IPS-20b (cell line): ENCODE results near the gene SMIM12.

Source experiments
- H3K27ac ChIP-seq: one replicate; pipeline ENCODE4 v1.5.1; 2013; ENCODE audit warnings: low read length
- H3K27me3 ChIP-seq: 2 replicates; pipeline ENCODE4 v1.6.1; 2013; ENCODE audit warnings: mild to moderate bottlenecking, low read length, inconsistent platforms; ENCODE audit not compliant: insufficient read depth
- H3K36me3 ChIP-seq: 2 replicates; pipeline ENCODE4 v1.6.1; 2013; ENCODE audit warnings: low read depth, mild to moderate bottlenecking, inconsistent platforms, low read length, moderate library complexity; ENCODE audit not compliant: insufficient read depth
- H3K4me1 ChIP-seq: 2 replicates; pipeline ENCODE4 v1.6.1; 2013; ENCODE audit warnings: mild to moderate bottlenecking, control low read depth, inconsistent platforms, low read length, moderate library complexity; ENCODE audit not compliant: insufficient read depth
- H3K4me3 ChIP-seq: 2 replicates; pipeline ENCODE4 v1.5.1; 2013; ENCODE audit warnings: mild to moderate bottlenecking, low read length, inconsistent platforms
- H3K9ac ChIP-seq: 2 replicates; pipeline ENCODE4 v1.6.1; 2013; ENCODE audit warnings: low read depth, mild to moderate bottlenecking, inconsistent platforms, low read length, moderate library complexity
- H3K9me3 ChIP-seq: 2 replicates; pipeline ENCODE4 v1.6.1; 2013; ENCODE audit warnings: mild to moderate bottlenecking, low read depth, low read length, inconsistent platforms; ENCODE audit not compliant: insufficient read depth

SMIM12 gene

DNA sequence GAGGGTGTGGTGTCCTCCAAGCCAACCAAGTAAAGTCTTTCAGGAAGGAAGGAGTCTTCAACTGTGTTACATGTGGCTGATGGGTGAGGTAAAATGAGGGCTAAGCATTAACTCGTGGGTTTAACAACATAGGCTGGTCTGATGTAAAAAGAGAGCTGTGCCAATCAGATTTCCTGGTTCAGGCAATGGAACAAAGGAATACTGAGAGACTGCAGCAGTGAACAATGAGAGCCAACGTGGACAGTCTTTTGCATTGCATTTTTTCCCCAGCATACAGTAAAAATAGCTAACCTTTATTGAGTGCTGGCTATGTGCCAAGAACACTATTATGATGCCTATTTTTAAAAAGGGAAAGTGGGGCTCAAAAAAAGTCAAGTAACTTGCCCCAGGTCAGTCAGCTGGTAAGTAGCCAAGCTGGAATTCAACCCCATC, 38.8 kb upstream of the SMIM12 start:
- Histone ChIP-seq H3K36me3 (no peaks in the 10 kb centered on the region), H3K9ac (no peak overlapping the region), H3K27ac (no peak overlapping the region), H3K4me1 (no peaks in the 10 kb centered on the region), H3K4me3 (no peak overlapping the region), H3K27me3 (no peaks in the 10 kb centered on the region; the same call in 1 of the 2 replicates), H3K9me3 (peaks cover 2% of the 10 kb centered on the region; the same call in 1 of the 2 replicates)

DNA sequence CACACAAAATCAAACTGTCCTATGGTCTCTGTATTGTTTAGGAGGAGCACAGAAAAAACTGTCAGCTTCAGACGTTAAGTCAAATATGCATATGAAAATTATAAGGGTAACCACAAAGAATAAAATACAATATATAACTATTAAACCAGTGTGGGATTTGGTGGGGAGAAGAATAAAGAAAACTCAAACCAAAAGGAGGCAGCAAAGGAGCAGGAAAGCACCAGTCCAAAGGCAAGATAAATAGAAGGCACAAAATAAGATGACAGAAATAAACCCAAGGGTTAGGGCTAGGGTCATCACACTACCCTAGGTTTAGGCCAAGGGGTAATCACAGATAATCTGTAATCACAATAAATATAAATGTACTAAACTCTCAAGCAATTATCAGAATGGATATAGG, 37.1 kb upstream of the SMIM12 start:
- Histone ChIP-seq H3K9ac (no peak overlapping the region), H3K4me1 (no peaks in the 10 kb centered on the region), H3K4me3 (no peak overlapping the region), H3K27ac (no peak overlapping the region), H3K36me3 (no peaks in the 10 kb centered on the region), H3K27me3 (no peaks in the 10 kb centered on the region; the same call in 1 of the 2 replicates), H3K9me3 (peaks cover 13% of the 10 kb centered on the region)

DNA sequence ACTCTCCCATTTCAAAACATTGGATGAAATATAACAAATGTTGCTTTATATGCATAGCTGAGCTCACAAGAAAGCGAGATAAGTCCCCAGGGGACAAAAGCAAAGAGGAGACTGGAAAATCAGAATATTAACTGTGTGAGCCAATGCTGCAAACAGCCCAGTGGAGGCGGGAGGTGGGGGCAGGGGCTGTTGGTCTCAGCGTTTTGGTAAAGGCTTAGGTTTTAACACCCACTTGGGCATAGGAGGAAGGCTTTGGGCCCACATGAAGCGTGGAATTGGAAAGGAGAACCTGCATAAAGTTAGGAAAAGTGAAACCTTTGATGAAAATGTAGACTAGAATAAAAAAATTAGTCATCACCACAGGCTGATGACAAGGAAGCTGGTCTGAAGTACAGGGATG, 30.2 kb upstream of the SMIM12 start:
- Histone ChIP-seq H3K4me1 (no peaks in the 10 kb centered on the region), H3K9ac (no peak overlapping the region), H3K4me3 (no peak overlapping the region), H3K9me3 (peaks cover 13% of the 10 kb centered on the region), H3K27ac (no peak overlapping the region), H3K27me3 (peaks cover 40% of the 10 kb centered on the region), H3K36me3 (no peaks in the 10 kb centered on the region)

DNA sequence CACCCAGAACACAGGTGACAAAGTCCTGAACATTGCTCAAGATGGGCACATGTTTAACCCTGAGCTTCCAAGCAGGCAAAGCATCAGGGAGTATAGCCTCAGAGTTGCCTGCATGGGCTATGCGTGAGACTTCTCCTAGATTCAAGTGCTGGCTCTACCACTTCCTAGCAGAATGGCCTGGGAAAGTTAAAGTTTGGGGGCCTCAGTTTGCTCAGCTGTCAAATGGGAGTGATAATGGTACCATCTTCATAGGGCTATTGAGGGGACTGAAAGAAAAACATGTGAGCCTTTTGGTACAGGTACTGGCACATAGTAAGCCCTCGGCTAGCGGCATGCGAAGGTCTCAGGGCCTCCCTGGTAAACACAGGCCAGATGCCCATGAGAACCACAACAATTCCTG, 28.0 kb upstream of the SMIM12 start:
- Histone ChIP-seq H3K27me3 (peaks cover 61% of the 10 kb centered on the region), H3K4me3 (no peak overlapping the region), H3K9me3 (peaks cover 6% of the 10 kb centered on the region), H3K36me3 (no peaks in the 10 kb centered on the region), H3K9ac (no peak overlapping the region), H3K4me1 (no peaks in the 10 kb centered on the region), H3K27ac (no peak overlapping the region)

DNA sequence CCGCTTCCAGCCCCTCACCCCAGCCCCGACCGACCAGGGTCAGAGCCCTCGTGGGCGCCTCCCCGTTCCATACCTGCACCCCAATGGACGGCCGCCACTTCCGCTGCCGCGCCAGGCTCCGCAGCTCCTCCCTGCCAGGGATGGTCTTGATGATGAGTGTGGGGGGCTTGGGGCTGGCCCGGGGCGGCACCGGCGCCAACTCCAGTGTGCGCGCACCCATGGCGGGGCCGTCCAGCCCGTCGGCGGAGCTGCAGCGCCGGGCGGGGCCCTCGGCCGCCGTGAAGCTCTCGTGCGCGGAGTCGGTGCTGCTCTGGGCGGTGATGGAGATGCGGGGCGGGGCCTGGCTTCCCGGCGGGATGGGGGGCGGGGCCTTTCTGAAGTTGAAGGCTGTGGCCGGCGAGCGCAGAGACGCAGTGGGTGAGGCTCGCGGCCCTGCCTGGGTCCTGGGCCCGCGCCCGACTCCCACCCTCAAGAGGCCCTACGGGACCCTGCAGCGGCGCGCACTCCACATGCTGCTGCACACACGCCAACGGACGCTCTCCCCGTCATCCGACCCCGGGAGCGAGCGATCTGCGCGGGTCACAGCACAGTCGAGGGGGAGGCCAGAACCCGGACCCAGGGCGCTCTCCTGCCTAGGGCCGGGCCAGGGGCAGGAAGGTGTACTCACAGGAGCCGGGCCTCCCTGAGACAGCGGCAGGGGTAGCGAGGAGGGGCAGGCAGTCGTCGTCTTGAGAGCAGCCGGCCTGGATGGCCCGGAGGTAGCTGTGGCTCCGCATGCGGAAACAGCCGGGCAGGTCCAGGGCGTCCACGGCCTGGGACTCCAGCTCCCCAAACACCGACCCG, 26.1 kb upstream of the SMIM12 start:
- Histone ChIP-seq H3K36me3 (no peaks in the 10 kb centered on the region), H3K4me3 (peak overlapping the region; percentile 86)

DNA sequence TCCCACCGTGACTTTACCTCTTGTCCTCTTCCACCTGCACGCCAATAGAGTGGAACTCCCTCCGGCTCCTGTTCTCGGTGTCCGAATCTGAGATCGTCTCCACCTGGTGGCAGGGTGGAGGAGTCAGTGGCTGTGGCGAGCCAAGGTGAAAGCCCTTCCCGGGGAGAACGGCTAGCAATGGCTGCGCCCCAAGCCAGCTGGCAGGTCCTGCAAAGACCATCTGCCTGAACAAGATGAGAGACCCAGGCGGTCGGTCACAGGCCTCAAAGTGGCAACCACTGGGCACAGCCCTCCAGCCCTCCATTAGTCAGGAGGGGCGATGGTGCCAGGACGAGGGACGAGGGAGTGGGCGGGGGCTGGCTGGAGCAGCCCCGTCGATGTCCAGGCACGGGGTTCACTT, 25.4 kb upstream of the SMIM12 start:
- Histone ChIP-seq H3K27me3 (peaks cover 63% of the 10 kb centered on the region), H3K9me3 (no peaks in the 10 kb centered on the region), H3K9ac (peak overlapping the region; percentile 56; the same call in 1 of the 2 replicates), H3K4me3 (peak overlapping the region; percentile 86), H3K4me1 (no peaks in the 10 kb centered on the region), H3K36me3 (no peaks in the 10 kb centered on the region), H3K27ac (no peak overlapping the region)

More for the DNA sequence above, 26.1 kb upstream of the SMIM12 start:
- H3K9ac ChIP-seq = peak overlapping the region; percentile 56; the same call in 1 of the 2 replicates
- peaks cover 63% of the 10 kb centered on the region for H3K27me3 ChIP-seq
- H3K4me1 ChIP-seq = no peaks in the 10 kb centered on the region
- H3K9me3 ChIP-seq = no peaks in the 10 kb centered on the region
- H3K27ac ChIP-seq = no peak overlapping the region

DNA sequence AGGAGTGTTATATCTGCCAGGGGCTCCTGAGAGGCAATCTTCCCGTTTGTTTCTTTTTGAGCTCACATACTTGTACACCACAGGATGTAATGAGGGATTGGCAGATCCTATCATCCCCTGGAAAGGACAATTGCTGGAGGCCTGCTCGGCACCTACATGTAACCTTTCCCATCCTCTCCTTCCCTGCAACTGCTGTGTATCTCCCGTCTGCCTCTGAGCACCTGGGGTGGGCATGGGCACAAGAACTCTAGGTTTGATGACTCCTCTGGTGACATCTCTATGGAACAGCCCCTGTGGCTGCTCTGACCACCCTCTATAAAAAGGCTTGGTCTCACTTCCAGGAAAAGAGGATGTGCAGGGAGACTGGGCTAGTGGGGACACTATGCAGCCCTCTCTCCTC, 25.0 kb upstream of the SMIM12 start:
- H3K36me3 ChIP-seq = no peaks in the 10 kb centered on the region
- H3K9ac ChIP-seq = no peak overlapping the region
- H3K27ac ChIP-seq = no peak overlapping the region
- no peaks in the 10 kb centered on the region for H3K4me1 ChIP-seq
- peaks cover 63% of the 10 kb centered on the region for H3K27me3 ChIP-seq
- H3K9me3 ChIP-seq = no peaks in the 10 kb centered on the region
- H3K4me3 ChIP-seq = peak overlapping the region; percentile 86; the same call in 1 of the 2 replicates

DNA sequence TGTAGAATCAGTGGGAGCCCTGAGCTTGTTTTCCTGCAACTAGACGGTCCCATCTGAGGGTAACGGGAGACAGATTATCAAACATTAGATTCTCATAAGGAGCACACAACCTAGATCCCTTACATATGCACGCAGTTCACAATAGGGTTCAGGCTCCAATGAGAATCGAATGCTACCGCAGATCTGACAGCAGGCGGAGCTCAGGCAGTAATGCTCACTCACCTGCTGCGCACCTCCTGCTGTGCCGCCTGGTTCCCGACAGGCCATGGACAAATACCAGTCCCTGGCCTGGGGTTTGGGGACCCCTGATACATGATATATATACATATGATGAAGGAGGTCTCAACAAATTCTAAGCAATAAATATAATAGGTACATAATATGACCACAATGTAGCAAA, 19.7 kb upstream of the SMIM12 start:
- H3K27me3 ChIP-seq = peaks cover 22% of the 10 kb centered on the region
- H3K9me3 ChIP-seq = no peaks in the 10 kb centered on the region
- peaks cover 2% of the 10 kb centered on the region; the same call in 1 of the 2 replicates for H3K4me1 ChIP-seq
- H3K36me3 ChIP-seq = no peaks in the 10 kb centered on the region
- H3K4me3 ChIP-seq = peak overlapping the region; percentile 45; the same call in 1 of the 2 replicates
- H3K9ac ChIP-seq = no peak overlapping the region
- H3K27ac ChIP-seq = no peak overlapping the region

DNA sequence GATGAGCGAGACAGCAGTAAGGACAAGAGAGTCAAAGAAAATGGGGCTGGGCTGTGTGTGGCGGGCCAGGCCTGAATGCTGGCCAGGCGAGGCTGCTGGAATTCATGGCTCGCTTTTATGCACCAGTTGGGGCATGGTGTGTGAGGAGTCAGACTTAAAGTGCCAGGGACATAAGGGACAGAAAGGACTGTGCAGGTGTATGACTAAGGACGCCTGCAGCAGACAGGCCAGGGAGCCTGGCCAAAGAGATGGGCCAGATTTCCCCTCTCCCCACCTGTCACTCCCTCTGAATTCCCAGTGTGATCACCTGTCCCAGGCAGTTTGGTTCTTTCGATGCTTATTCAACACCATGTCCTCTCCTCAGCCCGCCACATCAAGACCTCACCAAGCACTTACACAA, 16.9 kb upstream of the SMIM12 start:
- H3K9ac ChIP-seq = no peak overlapping the region
- peaks cover 4% of the 10 kb centered on the region; the same call in 1 of the 2 replicates for H3K27me3 ChIP-seq
- no peaks in the 10 kb centered on the region for H3K36me3 ChIP-seq
- H3K27ac ChIP-seq = no peak overlapping the region
- no peaks in the 10 kb centered on the region for H3K9me3 ChIP-seq
- H3K4me1 ChIP-seq = peaks cover 2% of the 10 kb centered on the region; the same call in 1 of the 2 replicates
- H3K4me3 ChIP-seq = no peak overlapping the region

DNA sequence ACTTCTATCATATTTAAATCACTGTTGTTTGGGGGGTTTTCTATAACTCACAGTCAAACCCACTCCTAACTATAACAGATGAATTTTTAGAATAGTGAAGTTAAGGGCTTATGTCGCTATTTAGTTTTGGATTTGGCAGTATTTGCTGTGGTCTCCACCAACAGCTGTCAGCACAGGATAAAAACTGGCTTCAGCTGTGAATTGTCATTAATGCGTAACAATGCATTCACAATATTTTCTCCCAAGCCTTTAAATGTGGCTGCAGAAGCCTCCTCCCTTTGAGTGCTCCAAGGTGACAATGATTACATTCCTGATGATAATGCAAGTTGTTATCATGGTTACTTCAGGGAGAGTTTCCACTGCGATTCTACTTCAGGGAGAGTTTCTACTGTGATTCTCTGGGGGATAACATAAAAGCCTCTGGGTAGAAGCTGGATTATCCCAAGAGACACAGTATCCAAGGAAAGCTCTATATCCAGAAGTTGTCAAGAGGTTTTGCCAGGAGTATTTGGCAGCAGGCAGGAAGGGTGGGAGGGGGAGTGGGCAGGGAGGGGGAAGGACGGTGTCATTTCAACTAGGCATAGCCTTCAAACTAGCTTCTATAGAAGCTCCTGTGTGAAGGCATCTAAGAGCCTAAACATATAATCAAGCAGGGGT, 14.9 kb upstream of the SMIM12 start:
- Histone ChIP-seq H3K27me3 (peaks cover 4% of the 10 kb centered on the region; the same call in 1 of the 2 replicates), H3K36me3 (no peaks in the 10 kb centered on the region), H3K9me3 (no peaks in the 10 kb centered on the region), H3K4me3 (no peak overlapping the region), H3K9ac (no peak overlapping the region), H3K4me1 (peaks cover 2% of the 10 kb centered on the region; the same call in 1 of the 2 replicates), H3K27ac (no peak overlapping the region)

DNA sequence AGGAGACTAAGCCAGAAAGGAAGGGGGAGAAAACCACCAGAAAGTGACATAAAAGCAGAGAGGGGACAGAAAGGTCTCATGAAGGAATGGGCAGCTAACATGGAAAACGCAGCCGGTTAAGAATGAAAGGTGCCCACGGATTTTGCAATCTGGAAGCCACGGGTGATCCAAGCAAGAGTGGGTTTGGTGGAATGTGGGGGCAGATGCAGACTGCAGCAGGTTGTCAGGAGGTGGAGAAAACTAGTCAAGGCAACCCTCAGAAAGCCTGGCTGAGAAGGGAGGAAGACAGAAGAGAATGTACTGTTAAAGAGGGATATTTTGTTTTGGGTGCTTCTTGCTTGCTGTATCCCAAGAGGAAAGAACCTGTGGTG, 12.6 kb upstream of the SMIM12 start:
- peaks cover 10% of the 10 kb centered on the region for H3K27me3 ChIP-seq
- H3K27ac ChIP-seq = no peak overlapping the region
- no peaks in the 10 kb centered on the region for H3K9me3 ChIP-seq
- no peak overlapping the region for H3K4me3 ChIP-seq
- H3K36me3 ChIP-seq = no peaks in the 10 kb centered on the region
- no peaks in the 10 kb centered on the region for H3K4me1 ChIP-seq
- H3K9ac ChIP-seq = no peak overlapping the region
